ENCODE measurements around the gene SH2D2A. TPM values are rescaled to one million over a fixed set of nuclear protein-coding genes. Genes with fewer than 3 reads are reported as not detected.

The SH2D2A gene
- total RNA-seq: 100 to 1,000 TPM; 200 to 245 (median 214) TPM

GRCh38 chr1:156816561-156817328 is at the start of gene SH2D2A:
TSS of gene SH2D2A (minus strand) at chr1:156816848. CDS start at chr1:156816708, 140 bp downstream.
- no peaks in the 10 kb centered on the region for H3K27me3 Mint-ChIP-seq (ENCODE audit: low read depth)
- DNase-seq (peak; percentile 95), ATAC-seq (peak; percentile 93 to 94)
- peak within 1 kb of the TSS; percentile 81 for H3K4me3 Mint-ChIP-seq
- H3K4me1 Mint-ChIP-seq (ENCODE audit: low read depth): peaks cover 57% of the 10 kb centered on the region
- H3K36me3 Mint-ChIP-seq (ENCODE audit: insufficient read depth): peaks cover 31% of the 10 kb centered on the region
- no peaks in the 10 kb centered on the region for H3K9me3 Mint-ChIP-seq

- peaks cover 19% of the 10 kb centered on the region for H3K4me1 Mint-ChIP-seq (ENCODE audit: low read depth)
- DNase-seq (no peak), ATAC-seq (no peak)
- no peak overlapping the region for H3K4me3 Mint-ChIP-seq
- no peaks in the 10 kb centered on the region for H3K36me3 Mint-ChIP-seq (ENCODE audit: insufficient read depth)
- H3K9me3 Mint-ChIP-seq: no peaks in the 10 kb centered on the region
- peaks cover 51% of the 10 kb centered on the region for H3K27me3 Mint-ChIP-seq (ENCODE audit: low read depth)
Observed at GRCh38 chr1:156865865-156866248, 49.2 kb upstream of the SH2D2A start.

GRCh38 chr1:156865258-156865657 is 48.6 kb upstream of the SH2D2A start:
- Mint-ChIP-seq H3K4me3 (no peak overlapping the region), H3K9me3 (no peaks in the 10 kb centered on the region), H3K27me3 (ENCODE audit: low read depth) (peaks cover 53% of the 10 kb centered on the region), H3K36me3 (ENCODE audit: insufficient read depth) (no peaks in the 10 kb centered on the region), H3K4me1 (ENCODE audit: low read depth) (peaks cover 21% of the 10 kb centered on the region)
- ATAC-seq (no peak), DNase-seq (no peak)

DNA sequence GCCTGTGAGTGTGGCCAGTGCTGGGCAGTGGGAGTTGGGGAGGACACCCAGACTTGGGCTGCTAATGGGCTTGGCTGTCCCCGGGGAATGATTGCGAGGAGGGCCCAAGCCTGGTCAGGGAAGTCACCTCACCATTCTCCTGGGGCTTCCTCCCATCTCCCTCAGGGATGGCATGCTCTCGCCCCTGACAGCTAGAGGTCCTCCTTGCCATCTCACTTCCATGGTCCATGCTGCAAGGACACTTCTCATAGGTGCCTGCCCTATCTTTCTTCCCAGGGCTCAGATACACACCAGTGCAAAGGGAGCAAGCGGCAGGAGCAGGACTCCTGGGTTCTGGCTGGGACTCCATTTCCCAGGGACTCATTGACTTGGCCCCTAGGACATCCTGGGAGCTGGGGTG is 48.1 kb upstream of the SH2D2A start:
- peaks cover 25% of the 10 kb centered on the region for H3K4me1 Mint-ChIP-seq (ENCODE audit: low read depth)
- ATAC-seq: no peak
- H3K9me3 Mint-ChIP-seq: no peaks in the 10 kb centered on the region
- no peaks in the 10 kb centered on the region for H3K36me3 Mint-ChIP-seq (ENCODE audit: insufficient read depth)
- H3K4me3 Mint-ChIP-seq: no peak overlapping the region
- DNase-seq: no peak
- H3K27me3 Mint-ChIP-seq (ENCODE audit: low read depth): peaks cover 56% of the 10 kb centered on the region

- Mint-ChIP-seq H3K9me3 (no peaks in the 10 kb centered on the region), H3K36me3 (ENCODE audit: insufficient read depth) (no peaks in the 10 kb centered on the region), H3K27me3 (ENCODE audit: low read depth) (peaks cover 64% of the 10 kb centered on the region), H3K4me3 (no peak overlapping the region), H3K4me1 (ENCODE audit: low read depth) (peaks cover 32% of the 10 kb centered on the region)
- DNase-seq: no peak
- ATAC-seq: no peak
Observed at GRCh38 chr1:156863631-156864030, 47.0 kb upstream of the SH2D2A start.

DNA sequence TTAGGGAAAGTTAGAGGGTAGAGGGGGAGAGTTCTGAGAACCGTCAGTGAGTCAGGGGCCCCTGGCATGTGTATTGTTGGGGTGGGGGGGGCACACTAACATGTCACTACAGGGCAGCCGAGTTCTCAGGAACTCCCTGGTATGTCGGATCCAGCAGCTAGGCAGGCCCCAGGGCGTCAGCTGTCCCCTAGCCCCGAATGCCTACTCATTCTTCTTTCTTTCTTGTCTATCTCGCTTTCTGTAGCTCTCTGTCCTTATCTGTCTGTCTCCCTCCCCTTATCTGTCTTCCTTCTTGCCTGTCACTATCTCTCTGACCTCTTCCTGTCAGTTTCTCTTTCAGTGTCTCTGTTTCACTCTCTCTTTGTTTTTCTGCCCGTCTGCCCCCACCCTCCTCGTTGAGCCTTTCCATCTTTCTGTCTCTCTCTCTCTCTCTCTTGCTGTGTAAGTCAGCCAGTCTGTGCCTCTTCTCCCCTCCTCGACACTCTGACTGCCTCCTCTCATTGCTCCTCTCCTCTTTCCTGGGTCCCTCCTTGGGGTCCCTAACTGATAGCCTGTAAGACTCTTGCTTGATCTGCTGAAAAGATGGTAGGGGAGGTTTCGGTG is 46.5 kb upstream of the SH2D2A start:
- ATAC-seq (peak; percentile 19 to 46), DNase-seq (no peak)
- Mint-ChIP-seq H3K4me1 (ENCODE audit: low read depth) (peaks cover 34% of the 10 kb centered on the region), H3K27me3 (ENCODE audit: low read depth) (peaks cover 69% of the 10 kb centered on the region), H3K36me3 (ENCODE audit: insufficient read depth) (no peaks in the 10 kb centered on the region), H3K9me3 (no peaks in the 10 kb centered on the region), H3K4me3 (no peak overlapping the region)

DNA sequence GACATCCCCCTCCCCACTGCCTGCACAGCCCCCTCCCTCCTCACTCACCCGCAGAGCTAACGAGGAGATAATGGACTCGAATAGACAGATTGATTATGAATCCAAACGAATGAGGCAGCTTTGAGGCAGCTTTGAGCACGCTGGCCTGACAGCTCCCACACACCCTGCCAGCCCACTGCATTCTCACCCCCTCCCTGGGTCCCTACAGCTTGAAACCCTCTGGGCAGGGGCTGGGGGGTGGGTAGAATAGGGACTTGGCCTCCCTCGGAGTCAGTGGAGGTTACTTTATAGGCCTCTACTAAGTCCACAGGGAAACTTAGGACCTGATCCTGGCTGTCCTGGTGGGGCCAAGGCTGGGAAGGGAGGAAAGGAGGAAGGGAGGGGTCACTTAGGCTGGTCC is 45.9 kb upstream of the SH2D2A start:
- Mint-ChIP-seq H3K36me3 (ENCODE audit: insufficient read depth) (no peaks in the 10 kb centered on the region), H3K9me3 (no peaks in the 10 kb centered on the region), H3K27me3 (ENCODE audit: low read depth) (peaks cover 75% of the 10 kb centered on the region), H3K4me1 (ENCODE audit: low read depth) (peaks cover 34% of the 10 kb centered on the region), H3K4me3 (no peak overlapping the region)
- no peak for ATAC-seq
- no peak for DNase-seq

- Mint-ChIP-seq H3K4me3 (peak within 1 kb of the TSS; percentile 77), H3K36me3 (ENCODE audit: insufficient read depth) (no peaks in the 10 kb centered on the region), H3K9me3 (no peaks in the 10 kb centered on the region), H3K27me3 (ENCODE audit: low read depth) (peaks cover 75% of the 10 kb centered on the region), H3K4me1 (ENCODE audit: low read depth) (peaks cover 29% of the 10 kb centered on the region)
- peak; percentile 76 to 82 for ATAC-seq
- DNase-seq: peak; percentile 58
Observed at GRCh38 chr1:156860628-156861423, 44.2 kb upstream of the SH2D2A start, which contains the start of gene NTRK1. TSS of gene NTRK1 (plus strand) at chr1:156860865. CDS start at chr1:156860935, 70 bp downstream.

- H3K36me3 Mint-ChIP-seq (ENCODE audit: insufficient read depth): no peaks in the 10 kb centered on the region
Observed at GRCh38 chr1:156860113-156860627, 43.5 kb upstream of the SH2D2A start.

GRCh38 chr1:156859523-156860112 is 43.0 kb upstream of the SH2D2A start:
- H3K4me1 Mint-ChIP-seq (ENCODE audit: low read depth): peaks cover 24% of the 10 kb centered on the region
- ATAC-seq (peak; percentile 16 to 31), DNase-seq (no peak)
- H3K4me3 Mint-ChIP-seq: peak overlapping the region; percentile 77
- no peaks in the 10 kb centered on the region for H3K36me3 Mint-ChIP-seq (ENCODE audit: insufficient read depth)
- H3K27me3 Mint-ChIP-seq (ENCODE audit: low read depth): peaks cover 64% of the 10 kb centered on the region
- no peaks in the 10 kb centered on the region for H3K9me3 Mint-ChIP-seq

More at GRCh38 chr1:156860113-156860627, 43.5 kb upstream of the SH2D2A start:
- no peaks in the 10 kb centered on the region for H3K9me3 Mint-ChIP-seq
- H3K4me1 Mint-ChIP-seq (ENCODE audit: low read depth): peaks cover 24% of the 10 kb centered on the region
- DNase-seq: peak; percentile 57
- peak; percentile 69 to 75 for ATAC-seq
- H3K27me3 Mint-ChIP-seq (ENCODE audit: low read depth): peaks cover 68% of the 10 kb centered on the region
- peak overlapping the region; percentile 77 for H3K4me3 Mint-ChIP-seq

- peak within 1 kb of the TSS; percentile 77 for H3K4me3 Mint-ChIP-seq
- peaks cover 24% of the 10 kb centered on the region for H3K4me1 Mint-ChIP-seq (ENCODE audit: low read depth)
- H3K27me3 Mint-ChIP-seq (ENCODE audit: low read depth): peaks cover 59% of the 10 kb centered on the region
Observed at GRCh38 chr1:156858959-156859522, 42.4 kb upstream of the SH2D2A start, which contains the start of gene INSRR. TSS of gene INSRR (minus strand) at chr1:156859117. CDS start at chr1:156858621, 496 bp downstream.

DNA sequence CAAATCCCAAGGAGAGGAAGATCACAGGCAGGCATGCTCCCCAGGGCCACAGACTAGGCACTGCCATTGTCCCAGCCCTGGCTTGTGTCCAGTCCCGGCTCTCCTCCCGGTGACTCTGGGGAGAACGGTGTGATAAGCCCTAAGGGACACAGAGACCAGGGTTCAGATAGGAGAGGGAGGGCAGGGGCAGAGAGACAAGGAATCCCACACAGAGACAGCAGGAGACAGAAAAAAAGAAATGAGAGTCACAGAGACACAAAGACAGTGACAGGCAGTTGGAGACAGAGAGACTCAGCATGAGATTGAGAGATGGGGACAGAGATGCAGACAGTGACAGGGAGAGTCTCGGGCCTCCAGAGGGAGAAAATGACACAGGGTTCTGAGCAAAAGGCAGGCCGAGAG is 41.9 kb upstream of the SH2D2A start:
- Mint-ChIP-seq H3K9me3 (no peaks in the 10 kb centered on the region), H3K4me1 (ENCODE audit: low read depth) (peaks cover 24% of the 10 kb centered on the region), H3K27me3 (ENCODE audit: low read depth) (peaks cover 54% of the 10 kb centered on the region), H3K4me3 (no peak overlapping the region), H3K36me3 (ENCODE audit: insufficient read depth) (no peaks in the 10 kb centered on the region)
- ATAC-seq: no peak
- DNase-seq: no peak

More at GRCh38 chr1:156858959-156859522, 42.4 kb upstream of the SH2D2A start, which contains the start of gene INSRR:
- H3K9me3 Mint-ChIP-seq: no peaks in the 10 kb centered on the region
- DNase-seq: no peak
- no peak for ATAC-seq
- H3K36me3 Mint-ChIP-seq (ENCODE audit: insufficient read depth): no peaks in the 10 kb centered on the region

GRCh38 chr1:156857532-156857931 is 40.9 kb upstream of the SH2D2A start:
- H3K9me3 Mint-ChIP-seq: no peaks in the 10 kb centered on the region
- no peak for ATAC-seq
- no peak overlapping the region for H3K4me3 Mint-ChIP-seq

More at GRCh38 chr1:156857532-156857931, 40.9 kb upstream of the SH2D2A start:
- DNase-seq: no peak
- no peaks in the 10 kb centered on the region for H3K36me3 Mint-ChIP-seq (ENCODE audit: insufficient read depth)
- peaks cover 18% of the 10 kb centered on the region for H3K4me1 Mint-ChIP-seq (ENCODE audit: low read depth)
- peaks cover 44% of the 10 kb centered on the region for H3K27me3 Mint-ChIP-seq (ENCODE audit: low read depth)
